ENCODE measurements around the gene TMEFF2.

The TMEFF2 gene

GRCh38 chr2:192183296-192183695, 11.4 kb downstream of the TMEFF2 start:
- H3K9ac ChIP-seq (ENCODE audit: insufficient read length, low read depth), result no peak overlapping the region
- H3K4me1 ChIP-seq (ENCODE audit: insufficient read depth, insufficient read length), result no peaks in the 10 kb centered on the region
- TF ChIP-seq YY1 (IDR thresholded peaks at IDR 0.05; ENCODE audit: insufficient read depth, insufficient read length) (no peak), ZNF274 (IDR thresholded peaks at IDR 0.05; ENCODE audit: low read depth, low read length) (no peak), SUZ12 (IDR thresholded peaks at IDR 0.05; ENCODE audit: extremely low read depth, insufficient read depth, insufficient read length) (no peak)
- H3K27me3 ChIP-seq (ENCODE audit: insufficient read depth, insufficient read length), result no peaks in the 10 kb centered on the region
- no peak overlapping the region for H3K4me3 ChIP-seq (ENCODE audit: insufficient read length, low read depth)
- no peak for DNase-seq (ENCODE audit: low read depth, low spot score)
- no peaks in the 10 kb centered on the region for H3K9me3 ChIP-seq (ENCODE audit: insufficient read depth, low read length)
- H3K36me3 ChIP-seq (ENCODE audit: insufficient read depth, insufficient read length, low read length), result no peaks in the 10 kb centered on the region

DNA sequence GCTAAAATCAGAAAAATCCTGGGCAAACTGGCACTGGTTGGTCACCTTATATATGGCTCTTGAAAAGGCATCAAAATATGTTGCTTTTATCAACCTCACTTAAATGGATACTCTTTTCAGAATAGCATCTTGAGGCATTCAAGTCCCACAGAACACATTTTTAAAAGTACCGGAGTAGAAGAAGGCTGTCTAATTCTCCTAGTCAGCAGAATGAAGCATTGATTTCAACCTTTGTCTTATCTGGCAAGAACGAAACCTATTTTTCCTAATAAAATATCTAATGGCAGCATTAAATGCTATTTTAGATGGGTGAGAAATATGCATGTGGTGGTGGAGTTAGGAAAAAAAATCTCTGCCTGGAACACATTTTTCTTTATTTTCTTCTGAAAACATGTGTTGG, 27.8 kb downstream of the TMEFF2 start:
- Histone ChIP-seq H3K4me3 (ENCODE audit: insufficient read length, low read depth) (no peak overlapping the region), H3K27me3 (ENCODE audit: insufficient read depth, insufficient read length) (no peaks in the 10 kb centered on the region), H3K9me3 (ENCODE audit: insufficient read depth, low read length) (no peaks in the 10 kb centered on the region), H3K4me1 (ENCODE audit: insufficient read depth, insufficient read length) (no peaks in the 10 kb centered on the region), H3K36me3 (ENCODE audit: insufficient read depth, insufficient read length, low read length) (no peaks in the 10 kb centered on the region), H3K9ac (ENCODE audit: insufficient read length, low read depth) (no peak overlapping the region)
- no peak for TF ChIP-seq YY1 (IDR thresholded peaks at IDR 0.05; ENCODE audit: insufficient read depth, insufficient read length)
- TF ChIP-seq ZNF274 (IDR thresholded peaks at IDR 0.05; ENCODE audit: low read depth, low read length), result no peak
- TF ChIP-seq SUZ12 (IDR thresholded peaks at IDR 0.05; ENCODE audit: extremely low read depth, insufficient read depth, insufficient read length), result no peak
- no peak for DNase-seq (ENCODE audit: low read depth, low spot score)

DNA sequence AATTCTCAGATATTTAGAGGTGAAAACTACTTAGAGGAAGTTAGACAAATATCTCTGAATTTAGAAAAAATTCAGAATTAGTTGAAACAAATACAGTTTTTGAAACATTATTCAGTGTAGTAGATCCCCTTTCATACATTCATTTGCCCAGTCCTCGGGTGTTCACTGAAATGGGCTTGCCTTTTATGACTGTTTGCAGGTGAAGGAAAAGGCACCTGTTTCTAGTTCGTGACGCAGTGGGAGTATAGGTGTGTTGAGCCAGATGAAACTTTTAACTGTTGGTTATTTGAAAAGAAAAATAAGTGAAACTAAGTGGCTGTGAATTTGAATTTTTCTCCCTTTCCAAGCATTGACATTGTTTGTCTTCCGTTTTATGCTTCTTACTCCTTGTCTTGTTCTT, 28.9 kb downstream of the TMEFF2 start:
- H3K4me3 ChIP-seq (ENCODE audit: insufficient read length, low read depth), result no peak overlapping the region
- no peak for DNase-seq (ENCODE audit: low read depth, low spot score)
- no peaks in the 10 kb centered on the region for H3K4me1 ChIP-seq (ENCODE audit: insufficient read depth, insufficient read length)
- no peak overlapping the region for H3K9ac ChIP-seq (ENCODE audit: insufficient read length, low read depth)
- no peaks in the 10 kb centered on the region for H3K27me3 ChIP-seq (ENCODE audit: insufficient read depth, insufficient read length)
- TF ChIP-seq YY1 (IDR thresholded peaks at IDR 0.05; ENCODE audit: insufficient read depth, insufficient read length), result no peak
- no peaks in the 10 kb centered on the region for H3K9me3 ChIP-seq (ENCODE audit: insufficient read depth, low read length)
- no peaks in the 10 kb centered on the region for H3K36me3 ChIP-seq (ENCODE audit: insufficient read depth, insufficient read length, low read length)

- no peaks in the 10 kb centered on the region for H3K36me3 ChIP-seq (ENCODE audit: insufficient read depth, insufficient read length, low read length)
- DNase-seq (ENCODE audit: low read depth, low spot score), result peak; percentile 57
- no peak overlapping the region for H3K9ac ChIP-seq (ENCODE audit: insufficient read length, low read depth)
- no peaks in the 10 kb centered on the region for H3K9me3 ChIP-seq (ENCODE audit: insufficient read depth, low read length)
- no peak for TF ChIP-seq SUZ12 (IDR thresholded peaks at IDR 0.05; ENCODE audit: extremely low read depth, insufficient read depth, insufficient read length)
- no peak for TF ChIP-seq YY1 (IDR thresholded peaks at IDR 0.05; ENCODE audit: insufficient read depth, insufficient read length)
- TF ChIP-seq ZNF274 (IDR thresholded peaks at IDR 0.05; ENCODE audit: low read depth, low read length), result no peak
- H3K27me3 ChIP-seq (ENCODE audit: insufficient read depth, insufficient read length), result no peaks in the 10 kb centered on the region
- no peak overlapping the region for H3K4me3 ChIP-seq (ENCODE audit: insufficient read length, low read depth)
- no peaks in the 10 kb centered on the region for H3K4me1 ChIP-seq (ENCODE audit: insufficient read depth, insufficient read length)
These were observed 32.2 kb downstream of the TMEFF2 start for GRCh38 chr2:192162392-192163042.

DNA sequence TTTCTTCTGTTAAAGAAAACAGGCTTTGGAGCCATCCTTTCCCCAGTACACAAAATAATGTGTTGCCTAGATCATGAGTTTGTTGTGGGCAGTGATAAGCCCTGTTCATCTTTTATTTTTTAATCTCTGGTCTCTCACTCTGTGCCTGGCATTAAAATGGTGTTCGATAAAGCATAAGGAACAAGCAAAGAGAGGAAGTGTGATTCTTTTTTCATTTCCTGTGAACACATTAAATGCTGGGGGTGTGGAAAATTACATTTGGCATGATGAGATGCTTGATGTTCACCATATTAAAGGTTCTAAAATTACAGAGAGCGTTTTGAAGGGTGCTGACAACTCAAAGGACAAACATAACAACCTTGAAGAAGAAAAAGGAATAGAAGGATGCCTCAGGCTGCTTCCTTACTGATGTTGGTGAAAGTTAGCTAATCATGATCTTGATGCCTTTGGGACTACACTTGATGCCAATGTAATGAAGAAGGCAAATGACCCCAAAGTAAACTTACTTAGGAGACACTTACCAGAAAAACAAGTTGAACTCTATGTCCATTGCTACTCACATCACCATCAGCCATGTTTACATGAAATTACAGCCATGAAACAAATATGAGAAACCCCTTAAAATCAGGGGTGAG, 33.0 kb downstream of the TMEFF2 start:
- TF ChIP-seq YY1 (IDR thresholded peaks at IDR 0.05; ENCODE audit: insufficient read depth, insufficient read length) (no peak), SUZ12 (IDR thresholded peaks at IDR 0.05; ENCODE audit: extremely low read depth, insufficient read depth, insufficient read length) (no peak), ZNF274 (IDR thresholded peaks at IDR 0.05; ENCODE audit: low read depth, low read length) (no peak)
- Histone ChIP-seq H3K4me1 (ENCODE audit: insufficient read depth, insufficient read length) (no peaks in the 10 kb centered on the region), H3K4me3 (ENCODE audit: insufficient read length, low read depth) (no peak overlapping the region), H3K9me3 (ENCODE audit: insufficient read depth, low read length) (no peaks in the 10 kb centered on the region), H3K27me3 (ENCODE audit: insufficient read depth, insufficient read length) (no peaks in the 10 kb centered on the region), H3K36me3 (ENCODE audit: insufficient read depth, insufficient read length, low read length) (no peaks in the 10 kb centered on the region), H3K9ac (ENCODE audit: insufficient read length, low read depth) (no peak overlapping the region)
- no peak for DNase-seq (ENCODE audit: low read depth, low spot score)

DNA sequence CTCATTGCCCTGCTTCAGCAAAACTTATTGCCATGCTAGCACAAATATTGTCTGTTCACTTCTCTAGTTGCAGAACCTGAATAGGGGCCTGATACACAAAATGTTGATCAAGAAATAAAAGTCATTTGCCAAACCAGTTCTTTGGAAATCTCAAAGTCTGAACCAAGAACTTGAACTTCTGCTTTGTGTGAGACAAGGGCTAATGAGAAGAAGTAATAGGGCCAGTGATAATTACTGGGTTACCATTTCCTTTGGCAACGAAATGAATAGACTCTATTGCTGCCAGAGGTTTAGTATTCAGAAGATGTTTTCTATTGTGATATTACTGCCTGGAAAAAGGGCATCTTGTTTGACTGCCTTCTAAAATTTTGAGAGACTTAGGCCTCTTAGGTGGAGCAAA, 35.0 kb downstream of the TMEFF2 start:
- TF ChIP-seq YY1 (IDR thresholded peaks at IDR 0.05; ENCODE audit: insufficient read depth, insufficient read length) (no peak), SUZ12 (IDR thresholded peaks at IDR 0.05; ENCODE audit: extremely low read depth, insufficient read depth, insufficient read length) (no peak), ZNF274 (IDR thresholded peaks at IDR 0.05; ENCODE audit: low read depth, low read length) (no peak)
- DNase-seq (ENCODE audit: low read depth, low spot score), result no peak
- H3K4me1 ChIP-seq (ENCODE audit: insufficient read depth, insufficient read length), result no peaks in the 10 kb centered on the region
- H3K9ac ChIP-seq (ENCODE audit: insufficient read length, low read depth), result no peak overlapping the region
- no peaks in the 10 kb centered on the region for H3K36me3 ChIP-seq (ENCODE audit: insufficient read depth, insufficient read length, low read length)
- no peaks in the 10 kb centered on the region for H3K9me3 ChIP-seq (ENCODE audit: insufficient read depth, low read length)
- H3K4me3 ChIP-seq (ENCODE audit: insufficient read length, low read depth), result no peak overlapping the region
- no peaks in the 10 kb centered on the region for H3K27me3 ChIP-seq (ENCODE audit: insufficient read depth, insufficient read length)

DNA sequence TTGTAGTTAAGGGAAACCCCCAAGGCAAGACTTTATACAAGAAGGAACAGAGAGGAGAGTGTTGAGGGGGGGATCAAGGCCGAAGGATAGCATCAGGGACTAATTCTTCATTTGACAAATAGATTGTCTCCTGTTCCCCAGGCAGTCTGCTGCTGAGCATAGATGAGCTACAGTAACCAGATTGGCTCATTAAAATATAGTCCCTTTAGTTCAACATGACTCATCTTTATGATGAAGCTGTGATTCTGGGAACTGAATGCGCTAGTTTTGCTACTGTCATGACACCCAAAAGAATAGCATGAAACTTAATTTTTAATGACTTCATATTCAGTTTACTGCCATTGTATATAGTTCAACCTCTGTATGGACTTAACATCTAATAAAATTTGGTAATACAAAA, 35.5 kb downstream of the TMEFF2 start:
- Histone ChIP-seq H3K27me3 (ENCODE audit: insufficient read depth, insufficient read length) (no peaks in the 10 kb centered on the region), H3K4me3 (ENCODE audit: insufficient read length, low read depth) (no peak overlapping the region), H3K9ac (ENCODE audit: insufficient read length, low read depth) (no peak overlapping the region), H3K36me3 (ENCODE audit: insufficient read depth, insufficient read length, low read length) (no peaks in the 10 kb centered on the region), H3K9me3 (ENCODE audit: insufficient read depth, low read length) (no peaks in the 10 kb centered on the region), H3K4me1 (ENCODE audit: insufficient read depth, insufficient read length) (no peaks in the 10 kb centered on the region)
- no peak for TF ChIP-seq SUZ12 (IDR thresholded peaks at IDR 0.05; ENCODE audit: extremely low read depth, insufficient read depth, insufficient read length)
- TF ChIP-seq YY1 (IDR thresholded peaks at IDR 0.05; ENCODE audit: insufficient read depth, insufficient read length), result no peak
- TF ChIP-seq ZNF274 (IDR thresholded peaks at IDR 0.05; ENCODE audit: low read depth, low read length), result no peak
- DNase-seq (ENCODE audit: low read depth, low spot score), result no peak

Measured in NT2/D1 (cell line).